ENCODE measurements around the gene CABP1.

The CABP1 gene

DNA sequence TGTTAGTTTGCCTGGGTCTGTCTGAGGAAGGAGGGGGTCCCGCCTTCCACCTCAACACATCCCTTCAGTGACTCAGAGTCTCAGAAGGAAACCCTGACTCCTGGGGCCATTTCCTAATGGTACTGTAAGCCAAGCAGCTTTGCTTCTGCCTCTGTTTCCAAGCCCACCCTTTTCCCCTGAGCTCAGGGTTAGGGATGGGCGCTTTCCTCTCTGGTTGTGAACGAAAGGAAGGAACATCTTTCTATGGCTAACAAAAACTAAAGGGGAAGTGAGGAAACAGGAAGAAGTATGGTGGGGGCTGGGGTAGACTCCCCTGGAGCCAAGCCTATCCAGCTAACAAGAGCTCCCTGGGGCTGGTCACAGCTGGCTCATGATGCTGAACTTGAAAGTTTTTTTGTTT lies 58.2 kb downstream of the CABP1 start:
- no peak for DNase-seq

DNA sequence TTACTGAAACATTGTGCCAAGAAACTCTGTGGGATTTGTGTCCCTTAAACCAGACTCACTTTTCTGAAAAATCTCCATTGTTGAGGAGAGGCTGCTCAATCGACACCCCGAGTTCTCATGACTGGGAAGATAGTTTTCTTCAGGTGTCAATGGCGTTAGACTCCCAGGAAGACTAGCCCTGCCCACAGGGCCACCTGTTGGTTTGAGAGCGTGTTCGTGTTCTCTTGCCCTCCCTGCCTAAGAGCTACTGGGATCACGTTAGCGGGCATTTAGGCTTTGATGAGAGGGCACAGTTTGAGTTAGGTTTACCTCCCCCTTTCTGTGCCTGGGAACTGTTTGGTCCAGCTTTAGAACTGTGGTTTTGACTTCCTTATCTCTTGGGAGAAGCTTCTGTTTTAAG lies 59.1 kb downstream of the CABP1 start:
- DNase-seq = no peak

DNA sequence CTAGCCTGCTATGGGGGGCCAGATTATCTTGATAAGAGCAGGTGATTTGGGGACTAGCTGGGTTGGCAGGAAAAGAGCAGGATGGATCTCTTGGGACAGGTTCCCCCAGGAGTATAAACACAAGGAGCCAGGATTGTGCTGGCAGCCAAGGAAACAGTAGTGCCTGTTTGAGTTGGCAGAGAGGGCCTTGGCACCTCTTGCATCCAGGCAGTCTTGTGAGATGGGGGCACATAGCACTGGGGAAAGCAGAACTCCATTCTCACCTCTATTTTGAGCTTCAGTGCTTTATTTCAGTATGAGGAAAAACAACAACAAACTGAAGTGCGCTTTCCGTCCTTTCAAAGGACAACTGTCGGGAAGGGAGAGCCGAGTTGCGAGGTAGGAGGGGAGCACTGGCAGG lies 60.5 kb downstream of the CABP1 start:
- no peak for DNase-seq

DNA sequence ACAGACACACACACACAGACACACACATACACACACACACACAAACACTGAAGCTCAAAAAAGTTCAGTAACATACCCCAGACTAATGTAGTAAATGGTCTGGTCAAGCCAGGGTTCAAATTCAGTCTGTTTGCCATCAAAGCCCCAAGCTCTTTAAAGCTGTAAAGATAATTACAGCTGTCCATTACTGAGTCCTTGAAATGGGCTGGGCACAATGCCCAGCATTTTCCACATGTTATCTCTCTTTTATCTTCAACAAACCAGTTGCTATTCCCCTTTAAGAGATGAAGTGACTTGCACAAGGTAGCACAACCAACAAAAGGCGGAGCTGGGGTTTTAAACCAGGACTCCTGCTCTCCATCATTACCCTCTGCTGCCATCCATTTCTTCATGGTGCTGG lies 62.2 kb downstream of the CABP1 start:
- no peak for DNase-seq

- no peak for DNase-seq
Measured at GRCh38 chr12:120703311-120703942, 63.0 kb downstream of the CABP1 start.

GRCh38 chr12:120705618-120706017 lies 65.2 kb downstream of the CABP1 start:
- DNase-seq = no peak

DNA sequence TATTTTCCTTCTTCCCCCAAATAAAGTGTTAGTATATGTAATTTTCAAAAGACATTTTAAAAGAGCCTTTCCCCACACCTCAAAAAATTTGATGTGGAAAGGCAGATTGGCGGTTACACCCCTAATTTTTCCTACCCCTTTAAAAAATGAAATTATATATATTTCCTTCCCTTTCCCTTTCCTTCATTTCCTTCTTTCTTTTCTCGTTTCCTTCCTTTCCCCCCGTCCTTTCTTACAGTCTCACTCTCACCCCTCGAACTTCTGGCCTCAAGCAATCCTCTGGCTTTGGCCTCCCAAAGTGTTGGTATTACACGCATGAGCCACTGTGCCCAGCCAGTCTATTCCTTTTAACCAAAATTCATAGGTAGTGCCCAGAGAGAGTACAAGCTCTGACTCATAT lies 65.6 kb downstream of the CABP1 start:
- no peak for DNase-seq

- DNase-seq = no peak
Measured at GRCh38 chr12:120708651-120709050, 68.2 kb downstream of the CABP1 start.

- peak; percentile 60 for DNase-seq
Measured at GRCh38 chr12:120710031-120710804, 69.8 kb downstream of the CABP1 start, which contains the start of gene UNC119B. Gene UNC119B, plus strand, starts transcription at chr12:120710458. Its CDS starts 17 bp downstream, at chr12:120710475.

GRCh38 chr12:120710805-120711296 lies 70.4 kb downstream of the CABP1 start:
- DNase-seq = peak; percentile 49

GRCh38 chr12:120711411-120711810 lies 71.0 kb downstream of the CABP1 start:
- DNase-seq = no peak

DNA sequence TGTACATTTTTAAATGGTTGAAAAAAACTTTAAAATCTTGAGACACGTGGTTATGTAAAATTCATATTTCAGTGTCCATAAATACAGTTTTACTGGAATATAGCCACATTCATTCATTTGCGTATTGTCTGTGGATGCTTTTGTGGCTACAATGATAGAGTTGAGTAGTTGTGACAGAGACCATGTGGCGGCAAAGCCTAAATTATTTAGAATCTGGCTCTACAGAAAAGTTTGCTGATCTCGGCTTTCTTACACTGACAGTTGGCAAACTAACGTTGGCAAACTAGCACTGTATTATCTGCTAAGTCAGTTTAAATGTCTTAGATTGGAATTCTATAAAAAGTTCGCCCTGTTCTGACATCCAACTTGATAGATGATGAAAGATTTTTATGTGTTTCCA lies 72.2 kb downstream of the CABP1 start:
- DNase-seq = no peak

DNA sequence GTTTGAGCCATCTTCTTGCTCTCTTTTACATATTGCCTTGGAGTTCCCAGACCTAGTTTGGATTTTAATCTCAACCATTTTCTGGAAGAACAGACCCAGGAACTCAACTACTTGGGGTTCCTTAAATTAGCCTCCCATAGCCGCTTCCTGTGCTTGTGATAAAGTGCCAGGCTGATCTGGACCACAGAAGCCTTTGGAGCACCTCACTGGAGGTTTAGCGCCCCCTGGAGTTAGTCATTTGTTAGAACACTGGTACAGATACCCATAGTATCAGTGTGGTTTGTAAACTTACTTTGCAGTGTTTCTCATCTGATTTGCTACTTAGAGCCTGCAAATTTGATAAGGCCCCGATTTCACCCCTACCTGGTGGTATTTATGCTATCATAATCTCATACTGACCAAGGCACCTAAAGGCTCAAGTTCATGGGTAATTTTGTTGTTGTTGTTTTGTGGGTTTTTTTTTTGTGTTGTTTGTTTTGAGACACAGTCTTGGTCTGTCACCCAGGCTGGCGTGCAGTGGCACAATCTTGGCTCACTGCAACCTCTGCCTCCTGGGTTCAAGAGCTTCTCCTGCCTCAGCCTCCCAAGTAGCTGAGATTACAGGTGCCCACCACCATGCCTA lies 73.5 kb downstream of the CABP1 start:
- peak; percentile 75 for DNase-seq

All from NCI-H146 (cell line).